ENCODE data around the gene ARMC9.
"Not testable (repeated sequence)": the region's sequence is repeated elsewhere in the genome, so short reads cannot be mapped to it uniquely, and the experiment has no call there.

Gene ARMC9

DNA sequence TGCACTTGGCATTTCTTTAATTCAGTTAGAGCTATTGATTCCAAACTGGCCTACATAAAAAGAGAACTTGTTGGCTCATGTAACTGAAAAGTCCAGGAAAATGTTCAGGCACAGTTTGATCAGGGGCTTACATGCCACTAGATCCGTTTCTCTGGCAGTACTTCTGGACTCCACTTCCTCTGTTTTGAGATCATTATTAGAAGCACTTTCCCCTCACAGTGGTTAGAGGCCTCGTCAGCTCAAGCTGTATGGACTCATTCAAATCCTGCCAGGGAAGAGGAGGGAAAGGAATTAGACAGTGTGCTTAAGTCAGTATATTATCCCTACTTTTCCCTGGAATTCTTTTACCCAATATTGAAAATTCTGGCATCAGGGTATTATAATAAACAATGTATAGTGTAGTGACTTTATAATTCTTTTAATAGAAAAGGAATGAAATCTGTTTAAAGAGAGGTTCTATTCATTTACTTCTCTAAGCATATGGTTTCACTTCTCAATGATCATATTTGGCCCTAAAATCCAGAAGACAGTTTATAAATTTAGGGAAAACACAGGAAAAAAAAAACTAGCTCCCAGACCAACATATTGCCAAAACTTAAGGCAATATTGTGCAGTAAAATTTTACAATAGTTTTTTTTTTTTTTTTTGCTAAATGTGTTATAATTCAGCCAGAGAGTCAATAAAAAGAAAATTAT lies 92.0 kb downstream of the ARMC9 start:
- DNase-seq, result no peak

DNA sequence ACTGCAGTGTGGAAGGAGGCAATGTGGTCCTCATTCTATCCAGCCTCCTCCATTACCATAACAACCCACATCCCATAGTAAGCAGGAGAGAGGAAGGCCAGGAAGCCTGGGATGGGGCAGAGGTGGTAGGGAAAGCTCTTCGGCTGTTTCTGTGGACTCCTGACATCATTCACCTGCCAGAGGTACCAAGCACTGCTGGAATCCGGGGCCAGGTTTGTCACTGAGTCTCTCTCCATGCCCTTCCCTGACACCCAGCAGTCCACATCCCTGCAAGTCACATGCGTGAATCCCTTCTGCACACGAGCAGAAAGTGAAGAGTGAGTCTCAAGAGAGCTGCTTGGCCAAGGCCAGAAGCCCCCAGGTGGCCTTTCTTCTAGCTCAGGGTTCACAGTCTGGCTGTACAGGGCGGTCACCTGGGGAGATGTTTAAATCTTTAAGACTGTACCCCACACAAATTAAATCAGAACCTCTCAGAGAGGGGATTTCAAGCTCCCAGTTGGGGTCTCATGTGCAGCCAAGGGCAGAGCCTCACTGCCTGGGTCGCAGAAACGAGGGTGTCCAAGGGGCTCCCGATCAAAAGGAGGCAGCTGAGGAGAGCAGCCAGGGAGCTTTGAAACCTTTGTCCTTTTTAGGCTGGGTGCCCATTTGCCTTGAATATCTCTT lies 94.2 kb downstream of the ARMC9 start:
- DNase-seq, result no peak

GRCh38 chr2:231293163-231293562 lies 94.7 kb downstream of the ARMC9 start:
- DNase-seq, result no peak

GRCh38 chr2:231294116-231294515 lies 95.7 kb downstream of the ARMC9 start:
- DNase-seq, result no peak

GRCh38 chr2:231294571-231295362 lies 96.3 kb downstream of the ARMC9 start:
- DNase-seq, result no peak

DNA sequence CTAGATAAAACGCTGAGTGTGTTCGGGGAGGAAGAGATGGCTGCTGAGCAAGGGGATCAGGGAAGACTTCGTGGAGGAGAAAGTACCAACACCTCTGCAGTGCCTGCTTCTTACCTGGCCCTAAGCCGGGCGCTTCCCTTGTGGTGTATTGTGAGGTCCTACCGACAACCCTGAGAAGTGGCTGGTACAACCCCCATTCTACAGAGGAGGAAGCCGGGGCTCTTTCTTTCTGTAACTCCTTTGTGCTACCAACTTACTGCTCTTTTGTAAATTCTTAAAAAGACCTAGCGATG lies 96.9 kb downstream of the ARMC9 start:
- no peak for DNase-seq

GRCh38 chr2:231296401-231296974 lies 98.1 kb downstream of the ARMC9 start:
- no peak for DNase-seq

DNA sequence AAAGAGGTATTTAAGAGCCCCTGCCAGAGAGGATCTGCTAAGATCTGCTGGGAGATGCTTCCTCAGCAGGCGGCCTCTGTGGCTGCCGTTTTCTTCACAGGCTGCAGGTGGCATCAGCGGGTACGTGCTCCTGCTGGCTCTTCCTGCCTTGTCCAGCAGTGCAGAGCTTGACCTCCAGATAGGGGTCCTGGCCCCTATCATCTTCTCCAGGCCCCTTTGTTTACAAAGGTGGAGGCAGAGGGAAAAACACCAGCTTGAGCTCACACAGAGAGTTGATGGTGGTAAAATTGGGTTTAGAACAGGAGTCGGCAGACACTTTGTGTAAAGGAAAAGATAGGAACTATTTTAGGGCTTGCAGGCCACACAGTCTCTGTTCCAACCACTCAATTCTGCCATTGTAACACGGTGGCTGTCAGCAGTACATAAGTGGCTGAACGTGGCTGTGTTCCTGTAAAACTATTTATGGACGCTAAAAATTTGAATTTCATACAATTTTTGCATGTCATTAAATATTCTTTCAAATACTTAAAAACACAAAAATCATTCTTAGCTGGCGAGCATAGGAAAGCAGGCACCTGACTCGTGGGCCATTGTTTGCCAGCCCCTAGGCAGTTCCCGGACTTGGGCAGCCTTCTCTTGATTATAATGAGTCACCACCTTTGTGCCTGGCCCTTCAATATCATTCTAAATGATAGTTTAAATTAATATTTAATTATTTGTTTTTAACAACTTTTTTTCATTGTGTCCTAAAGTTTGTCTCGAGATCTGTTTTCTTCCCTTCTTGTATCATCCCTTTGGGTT lies 98.9 kb downstream of the ARMC9 start:
- DNase-seq, result peak; percentile 36

DNA sequence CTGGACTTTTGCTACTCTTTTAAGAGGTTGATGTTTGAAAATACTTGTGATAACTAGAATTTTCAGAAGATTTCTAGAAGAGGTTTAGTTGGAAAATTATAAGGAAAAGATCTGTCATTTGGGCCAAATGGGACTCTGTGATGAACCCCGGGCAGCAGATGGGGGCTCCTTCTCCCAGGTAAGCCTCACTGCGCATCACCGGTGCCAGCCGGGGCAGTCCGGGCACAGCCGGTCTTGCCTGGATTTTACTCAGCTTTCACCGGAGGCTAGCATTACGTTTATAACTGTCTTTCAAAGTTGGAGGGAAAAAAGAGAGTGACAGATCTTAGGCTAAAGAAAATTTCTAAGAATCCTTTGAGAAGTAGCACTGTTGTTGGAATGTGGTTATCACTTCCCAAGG lies 99.7 kb downstream of the ARMC9 start:
- no peak for DNase-seq

DNA sequence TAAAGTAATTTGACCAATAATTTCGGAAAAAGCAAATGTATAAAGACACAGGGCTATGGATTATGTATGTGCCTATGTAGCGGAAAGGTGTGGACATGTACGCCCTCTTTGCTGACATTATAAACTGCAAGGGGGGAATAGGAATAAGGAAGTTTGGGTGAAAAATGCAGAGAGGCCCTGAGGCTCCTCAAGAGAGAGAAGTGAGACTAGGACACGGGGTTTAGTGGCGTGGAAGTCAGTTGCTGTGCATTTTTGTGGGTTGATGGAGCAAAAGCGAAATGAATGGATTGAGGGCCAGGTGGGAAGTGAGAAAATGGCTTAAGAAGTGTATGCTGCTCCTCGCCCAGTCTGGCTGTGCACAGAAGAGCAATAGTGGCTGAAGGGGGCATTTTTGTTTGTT lies 100.8 kb downstream of the ARMC9 start:
- no peak for DNase-seq

- no peak for DNase-seq
These were observed 101.7 kb downstream of the ARMC9 start for GRCh38 chr2:231300020-231300721.

DNA sequence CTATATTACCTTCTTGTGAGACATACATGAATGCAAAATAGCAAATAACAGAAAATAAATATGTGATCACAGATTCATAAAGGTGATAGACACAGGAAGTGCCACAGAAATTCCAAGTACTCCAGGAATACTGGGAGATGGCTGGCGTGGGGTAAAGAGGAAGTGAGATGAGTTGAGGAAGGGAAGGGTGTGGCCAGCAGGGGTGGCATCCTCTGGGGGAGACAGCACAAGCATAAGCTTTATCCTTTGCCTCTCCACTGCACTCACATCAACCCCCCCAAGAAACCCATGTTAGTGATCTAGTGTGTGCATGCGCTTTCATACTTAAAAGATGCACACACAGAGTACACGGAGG lies 102.3 kb downstream of the ARMC9 start:
- no peak for DNase-seq

DNA sequence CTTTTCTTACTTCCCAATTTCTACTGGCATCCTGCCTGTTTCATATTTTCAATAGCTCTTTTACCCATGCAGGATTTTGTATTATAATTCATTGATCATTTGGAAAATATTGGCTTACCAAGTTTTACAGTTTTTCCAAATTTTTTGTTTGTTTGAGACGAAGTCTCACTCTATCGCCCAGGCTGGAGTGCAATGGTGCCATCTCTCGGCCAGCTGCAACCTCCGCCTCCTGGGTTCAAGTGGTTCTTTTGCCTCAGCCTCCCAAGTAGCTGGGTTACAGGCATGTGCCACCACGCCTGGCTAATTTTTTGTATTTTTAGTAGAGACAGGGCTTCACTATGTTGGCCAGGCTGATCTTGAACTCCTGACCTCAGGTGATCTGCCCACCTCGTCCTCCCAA lies 105.8 kb downstream of the ARMC9 start:
- not testable (repeated sequence) for DNase-seq

DNA sequence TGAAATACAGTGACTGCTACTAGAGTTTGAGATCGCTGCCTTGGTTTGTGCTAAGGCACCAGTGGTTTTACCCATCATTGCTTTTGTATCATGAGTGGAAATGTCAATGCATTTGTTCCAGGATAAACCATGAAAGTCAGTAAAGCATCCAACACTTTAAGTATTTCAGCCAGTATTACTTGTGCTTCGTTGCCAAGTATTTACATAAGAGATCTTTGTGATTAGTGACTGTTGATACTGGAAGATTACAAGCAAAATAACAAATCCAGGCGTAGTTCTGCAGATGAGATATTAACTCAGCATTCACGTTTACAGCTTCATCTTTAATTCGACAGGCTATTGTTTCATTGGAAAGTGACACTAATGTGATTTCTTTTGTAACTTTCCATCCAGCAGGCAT lies 106.8 kb downstream of the ARMC9 start:
- no peak for DNase-seq

DNA sequence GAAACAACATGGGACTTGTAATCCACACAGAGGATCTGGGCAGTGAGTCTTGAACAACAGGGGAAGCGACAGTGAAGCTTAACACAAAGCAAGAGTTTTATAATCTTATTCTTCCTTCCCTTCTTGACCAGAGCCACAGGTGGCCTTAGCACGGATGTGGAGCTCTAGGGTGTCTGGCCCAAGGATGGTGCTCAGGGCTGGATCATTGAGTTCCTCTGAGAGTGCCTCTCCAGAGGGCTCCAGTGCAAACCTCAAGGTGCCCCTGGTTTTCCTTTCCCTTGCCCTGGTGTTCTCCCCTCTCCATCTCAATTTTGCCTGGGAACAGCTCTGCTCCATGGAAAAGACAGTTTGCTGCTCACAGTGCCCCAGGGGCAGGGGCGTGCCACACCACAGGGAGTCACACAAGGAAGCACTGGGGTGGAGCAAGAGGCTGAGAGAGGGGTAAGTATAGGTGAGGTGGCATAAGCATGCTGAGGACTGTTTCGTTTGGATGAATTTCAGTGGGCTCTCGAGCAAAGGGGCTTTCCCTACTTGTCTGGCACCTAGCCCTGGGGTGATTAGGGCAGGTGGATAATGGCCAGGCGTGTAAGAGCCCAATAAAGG lies 108.5 kb downstream of the ARMC9 start:
- no peak for DNase-seq

DNA sequence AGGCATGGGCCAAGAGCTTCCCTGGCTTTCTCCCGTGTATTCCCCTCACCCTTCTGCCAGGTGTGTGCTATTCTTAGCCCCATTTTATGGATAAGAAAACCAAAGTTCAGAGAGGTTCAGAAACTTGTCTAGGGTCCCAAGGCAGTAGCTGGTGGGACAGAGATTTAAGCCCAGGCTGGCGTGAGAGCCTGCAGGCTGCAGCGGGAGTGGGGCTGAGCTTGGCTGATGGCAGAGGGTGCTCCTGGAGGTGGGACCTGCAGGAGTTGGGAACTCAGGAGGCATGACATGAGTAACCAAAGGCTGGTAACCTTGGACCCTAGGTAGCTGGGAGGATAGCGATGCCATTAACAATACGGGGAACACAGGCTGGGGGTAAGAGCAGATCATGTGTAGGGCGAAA lies 109.8 kb downstream of the ARMC9 start:
- no peak for DNase-seq

- DNase-seq, result peak; percentile 14
These were observed 110.4 kb downstream of the ARMC9 start for GRCh38 chr2:231308631-231309428.

- DNase-seq, result no peak
These were observed 113.6 kb downstream of the ARMC9 start for GRCh38 chr2:231312066-231312465.

DNA sequence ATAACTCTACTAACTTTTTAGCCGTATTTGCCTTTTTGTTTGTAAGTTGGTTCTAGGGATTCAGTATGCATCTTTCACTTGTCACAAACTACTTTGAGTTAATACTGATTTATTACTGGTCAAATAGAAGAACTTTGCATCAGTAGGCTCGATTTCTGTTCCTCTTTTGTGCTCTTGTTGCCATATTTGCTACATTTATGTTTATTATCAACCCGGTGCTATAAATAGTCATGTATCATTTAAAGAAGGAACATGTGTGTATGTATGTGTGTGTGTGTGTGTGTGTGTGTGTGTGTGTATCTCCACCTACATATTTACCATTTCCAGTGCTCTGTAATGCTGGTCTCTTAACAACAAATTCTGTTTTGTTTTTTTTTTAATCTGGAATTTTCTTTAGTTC lies 117.5 kb downstream of the ARMC9 start:
- DNase-seq, result no peak

- DNase-seq, result no peak
These were observed 119.1 kb downstream of the ARMC9 start for GRCh38 chr2:231317579-231317978.

DNA sequence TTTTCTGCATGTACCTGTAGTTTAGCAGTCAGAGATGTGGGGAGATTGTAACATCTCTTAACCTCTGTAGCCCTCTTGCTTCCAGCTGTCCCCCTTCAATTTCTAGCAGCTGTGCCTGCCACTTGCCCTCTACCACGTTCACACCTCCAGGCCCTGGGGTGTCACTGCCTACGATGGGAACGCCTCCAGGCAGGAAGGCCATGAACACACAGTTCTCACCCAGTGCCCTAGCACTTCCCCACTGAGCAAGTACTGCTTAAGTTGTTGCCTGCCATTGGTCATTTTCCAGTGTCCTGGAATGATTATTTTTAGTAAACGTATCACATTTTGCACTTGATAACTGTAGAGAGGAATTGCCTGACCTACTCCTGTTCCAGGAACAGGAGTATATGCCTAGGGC lies 120.0 kb downstream of the ARMC9 start:
- no peak for DNase-seq

Data from fibroblast of upper back skin (primary cell).